K562 (cell line): ENCODE data around the gene ECD. TPM values are rescaled to one million over a fixed set of nuclear protein-coding genes. Genes with fewer than 3 reads are reported as not detected.
"Not testable (repeated sequence)": the region's sequence is repeated elsewhere in the genome, so short reads cannot be mapped to it uniquely, and the experiment has no call there.

Experiments
- ATAC-seq: fragments of 200-7000 bp; cut with Tn5 transposase; 3 replicates; pipeline ENCODE4 v1.9.1; 2020; ENCODE audit warnings: moderate library complexity
- BruUV-seq: library from RNA; stranded (reverse); fragments of 400-500 nt; replicated peaks from 2 replicates; lab custom pipeline; 2021; lab: Mats Ljungman, UMichigan
- CTCF ChIA-PET: fragments of 300-600 bp; formaldehyde crosslinking; extraction: SDS; loops from one replicate; lab custom pipeline; 2021; ENCODE audit warnings: low intra/inter-chr PET ratio; lab: Yijun Ruan, JAX
- POLR2A ChIA-PET: fragments of 300-600, 350-650 bp; sonication (Branson Sonifier 250); formaldehyde crosslinking; extraction: SDS; loops from one replicate; lab custom pipeline; 2021; ENCODE audit warnings: antibody characterized with exemption, inconsistent platforms; lab: Yijun Ruan, JAX
- DNase-seq, 4 experiments: peaks; one replicate each; pipeline versions ENCODE4 v3.0.0 to v3.0.0-alpha.2; 2011 to 2018; ENCODE audit warnings: low spot score in 3 of 4, mixed read lengths in 3 of 4; ENCODE audit errors: extremely low read depth in 1 of 4
- FAIRE-seq: peaks from 2 replicates; lab custom pipeline; 2011; peaks lifted over from hg19 to GRCh38; lab: Jason Lieb, UNC
- H2AFZ ChIP-seq: 2 replicates; pipeline ENCODE4 v1.6.0; 2011; ENCODE audit warnings: low read depth, low read length, control low read depth, inconsistent platforms
- H3K27ac ChIP-seq: fragments of 200-600 bp; 3 replicates; pipeline ENCODE4 v1.8.0; 2011; ENCODE audit warnings: low read depth, mild to moderate bottlenecking, control low read depth, inconsistent platforms, low read length, moderate library complexity, mixed read lengths; ENCODE audit errors: extremely low read depth
- H3K27me3 ChIP-seq, 2 experiments: fragments of 300-600 bp in 1 of 2; 2 replicates in 1 of 2; 3 replicates in 1 of 2; pipeline versions ENCODE4 v1.6.0 to v1.8.0; 2011; ENCODE audit warnings: inconsistent platforms in 2 of 2, low read length in 2 of 2, mild to moderate bottlenecking in 1 of 2, mixed read lengths in 1 of 2, moderate library complexity in 1 of 2; ENCODE audit not compliant: control insufficient read depth in 2 of 2, insufficient read depth in 2 of 2
- H3K36me3 ChIP-seq: fragments of 300-600 bp; 3 replicates; pipeline ENCODE4 v1.8.0; 2011; ENCODE audit warnings: mild to moderate bottlenecking, low read length, inconsistent platforms; ENCODE audit not compliant: control insufficient read depth, insufficient read depth
- H3K4me1 ChIP-seq, 2 experiments: fragments of 200-600 bp in 1 of 2; replicated peaks in 1 of 2; 2 replicates in 1 of 2; 3 replicates in 1 of 2; pipeline versions ENCODE4 v1.5.1 to v1.8.0; 2011; ENCODE audit warnings: inconsistent platforms in 2 of 2, low read length in 2 of 2, mild to moderate bottlenecking in 1 of 2, mixed read lengths in 1 of 2, moderate library complexity in 1 of 2; ENCODE audit not compliant: control insufficient read depth in 2 of 2, insufficient read depth in 2 of 2
- H3K4me2 ChIP-seq: 2 replicates; pipeline ENCODE4 v1.6.1; 2011; ENCODE audit warnings: low read length, control low read depth, inconsistent platforms, mixed read lengths; ENCODE audit not compliant: insufficient read depth
- H3K4me3 ChIP-seq: fragments of 200-600 bp; sonication (generic), shearing (Covaris generic); 2 replicates; pipeline ENCODE4 v1.5.1; 2016; ENCODE audit warnings: control low read depth, inconsistent platforms
- H3K79me2 ChIP-seq: fragments of 200-600 bp; 3 replicates; pipeline ENCODE4 v1.8.0; 2011; ENCODE audit warnings: low read length, inconsistent platforms; ENCODE audit not compliant: control insufficient read depth, insufficient read depth
- H3K9ac ChIP-seq, 2 experiments: 2 replicates each; pipeline versions ENCODE4 v1.6.0 to v1.6.1; 2011; ENCODE audit warnings: low read depth in 2 of 2, low read length in 2 of 2, control low read depth in 1 of 2, inconsistent platforms in 1 of 2, mild to moderate bottlenecking in 1 of 2, mixed read lengths in 1 of 2; ENCODE audit not compliant: insufficient read depth in 1 of 2
- H3K9me1 ChIP-seq: one replicate; pipeline ENCODE4 v1.6.0; 2011; ENCODE audit warnings: inconsistent platforms, mild to moderate bottlenecking, low read length, moderate library complexity; ENCODE audit not compliant: control insufficient read depth, insufficient read depth
- H3K9me3 ChIP-seq: replicated peaks from 2 replicates; pipeline ENCODE4 v1.5.1; 2011; ENCODE audit warnings: low read depth, low read length, inconsistent platforms; ENCODE audit not compliant: control insufficient read depth, insufficient read depth
- H4K20me1 ChIP-seq: replicated peaks from 2 replicates; pipeline ENCODE4 v1.6.1; 2011; ENCODE audit warnings: low read length, inconsistent platforms, mixed read lengths; ENCODE audit not compliant: control insufficient read depth, insufficient read depth
- CEBPB ChIP-seq: fragments of 450-650 bp; IDR thresholded peaks from 2 replicates; pipeline ENCODE4 v1.6.1; 2016; ENCODE audit warnings: missing genetic modification characterization, missing compliant biosample characterization
- THRAP3 ChIP-seq: fragments of 450-650 bp; IDR thresholded peaks from 2 replicates; pipeline ENCODE4 v1.6.1; 2016; ENCODE audit warnings: mild to moderate bottlenecking, inconsistent platforms, borderline replicate concordance
- WGBS: fragments of 100-300 bp; shearing (Covaris generic); methylation state at CpG from one replicate; pipeline ENCODE4 v1.1.6; 2016; ENCODE audit warnings: low coverage, mixed read lengths; ENCODE audit not compliant: insufficient coverage; ENCODE audit errors: missing lambda C conversion rate; 5-methylcytosine and 5-hydroxymethylcytosine counted together
- in situ Hi-C: fragments of 300-500 bp; cut with MboI; formaldehyde crosslinking; loops from 4 replicates; pipeline ENCODE4 v1.15.0; 2018; ENCODE audit warnings: inconsistent platforms, mixed read lengths
- intact Hi-C: fragments of 100-400 bp; cut with micrococcal nuclease; formaldehyde crosslinking; loops from 2 replicates; pipeline ENCODE4 v1.14.2; 2022
- polyA plus RNA-seq, 8 experiments: library from polyadenylated mRNA; depleted of rRNA in 4 of 8; stranded (reverse) in 5 of 8; unstranded in 3 of 8; fragments of >200 nt; fragmentation: Nextera tagmentation in 2 of 8; fragmentation: Illumina TruSeq in 1 of 8; extraction: Ambion mirVana in 2 of 8; extraction: Trizol in 1 of 8; gene quantifications; 2 replicates each; pipeline versions ENCODE4 v1.2.1 to v1.2.3, GENCODE V29; 2011 to 2014; ENCODE audit warnings: inconsistent platforms in 1 of 8, missing spikeins in 1 of 8
- total RNA-seq, 7 experiments: library from RNA; depleted of rRNA in 6 of 7; stranded (reverse); fragments of >200 nt in 6 of 7; fragmentation: Illumina TruSeq in 2 of 7; extraction: Trizol in 2 of 7; gene quantifications; 2 replicates each; pipeline versions ENCODE4 v1.2.1 to v1.2.3, GENCODE V29; 2011 to 2021; ENCODE audit warnings: low replicate concordance in 1 of 7
- TF ChIP-seq, protein P1 (sequence below), 2 experiments: fragments of 450-650 bp; IDR thresholded peaks; 2 replicates each; pipeline ENCODE4 v1.6.1; 2016

The ECD gene
- total and polyA plus RNA-seq, 9 of the 15 experiments (the other 6 are each of a cell fraction or from before 2014, with no cell fraction given), result 33.5 to 79.9 (median 53.2) TPM

DNA sequence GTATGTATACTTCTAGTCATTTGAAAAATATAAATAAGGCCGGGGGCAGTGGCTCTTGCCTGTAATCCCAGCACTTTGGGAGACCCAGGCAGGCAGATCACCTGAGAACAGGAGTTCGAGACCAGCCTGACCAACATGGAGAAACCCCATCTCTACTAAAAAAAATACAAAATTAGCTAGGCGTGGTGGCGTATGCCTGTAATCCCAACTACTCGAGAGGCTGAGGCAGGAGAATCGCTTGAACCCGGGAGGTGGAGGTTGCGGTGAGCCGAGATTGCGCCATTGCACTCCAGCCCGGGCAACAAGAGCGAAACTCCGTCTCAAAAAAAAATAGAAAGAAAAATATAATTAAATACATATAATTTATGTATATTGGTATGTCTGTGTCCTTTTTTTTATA lies 55.8 kb downstream of the ECD start:
- H4K20me1 ChIP-seq, ATAC-seq, H3K27me3 ChIP-seq, FAIRE-seq, CTCF ChIA-PET, DNase-seq, H3K4me1 ChIP-seq, BruUV-seq, H3K4me2 ChIP-seq, H3K4me3 ChIP-seq, H3K79me2 ChIP-seq, H3K9me1 ChIP-seq, in situ Hi-C loops, H3K9me3 ChIP-seq: not testable (repeated sequence)
- H3K9ac ChIP-seq, result peak overlapping the region in 1 of 2 experiments; percentile 91; a peak in 2 of 4 replicates
- 87% methylated on average over 13 of the region's 13 CpGs for WGBS
- H3K36me3 ChIP-seq, result peaks cover 17% of the 10 kb centered on the region; the same call in 1 of the 3 replicates
- POLR2A ChIA-PET, result interaction anchor here (1.4 to 8.1 kb wide), 4 partner anchors 12 to 51 kb away, joined by 4 to 112 read pairs (median 9); partner anchors contain the start of gene P4HA1
- H3K27ac ChIP-seq, result peak overlapping the region; percentile 89; the same call in 2 of the 3 replicates
- H2AFZ ChIP-seq, result peak overlapping the region; percentile 91; the same call in 1 of the 2 replicates
- TF ChIP-seq, protein P1, sequence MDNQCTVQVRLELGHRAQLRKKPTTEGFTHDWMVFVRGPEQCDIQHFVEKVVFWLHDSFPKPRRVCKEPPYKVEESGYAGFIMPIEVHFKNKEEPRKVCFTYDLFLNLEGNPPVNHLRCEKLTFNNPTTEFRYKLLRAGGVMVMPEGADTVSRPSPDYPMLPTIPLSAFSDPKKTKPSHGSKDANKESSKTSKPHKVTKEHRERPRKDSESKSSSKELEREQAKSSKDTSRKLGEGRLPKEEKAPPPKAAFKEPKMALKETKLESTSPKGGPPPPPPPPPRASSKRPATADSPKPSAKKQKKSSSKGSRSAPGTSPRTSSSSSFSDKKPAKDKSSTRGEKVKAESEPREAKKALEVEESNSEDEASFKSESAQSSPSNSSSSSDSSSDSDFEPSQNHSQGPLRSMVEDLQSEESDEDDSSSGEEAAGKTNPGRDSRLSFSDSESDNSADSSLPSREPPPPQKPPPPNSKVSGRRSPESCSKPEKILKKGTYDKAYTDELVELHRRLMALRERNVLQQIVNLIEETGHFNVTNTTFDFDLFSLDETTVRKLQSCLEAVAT (IDR thresholded peaks at IDR 0.05), result peak in 1 of 2 experiments; percentile 82; a peak in 2 of 4 replicates
- 0 out of 2 replicates have a peak, but pooled peaks have one; percentile 65 for TF ChIP-seq THRAP3
- peak; percentile 51; the same call in 1 of the 2 replicates for TF ChIP-seq CEBPB (tag)
- intact Hi-C loops, result loop anchor here (5.0 kb wide), 1 partner anchor 55 kb away; the partner anchor contains the start of genes ECD and FAM149B1
